K562 (cell line): ENCODE results near the gene ISYNA1. TPM values are rescaled to one million over a fixed set of nuclear protein-coding genes. Genes with fewer than 3 reads are reported as not detected.
A peak's percentile ranks its signal among the peaks of the same experiment; 100 is the strongest.

ENCODE experiments used
- AFF4 ChIP-seq: sonication (generic); formaldehyde crosslinking; IDR thresholded peaks from 2 replicates; pipeline ENCODE4 v1.8.0; 2023; ENCODE audit warnings: mild to moderate bottlenecking, missing genetic modification reagents
- ESRRA ChIP-seq: fragments of 450-650 bp; IDR thresholded peaks from 2 replicates; pipeline ENCODE4 v1.6.1; 2014; ENCODE audit warnings: low read depth, mild to moderate bottlenecking, moderate library complexity, borderline replicate concordance
- MBD2 ChIP-seq: sonication (generic); IDR thresholded peaks from 2 replicates; pipeline ENCODE4 v1.6.1; 2016; ENCODE audit warnings: low read depth, borderline replicate concordance
- MCM7 ChIP-seq, 2 experiments: fragments of 450-650 bp; IDR thresholded peaks; 2 replicates each; pipeline ENCODE4 v1.6.1; 2016 to 2018
- MLLT1 ChIP-seq, 2 experiments: fragments of 450-650 bp; IDR thresholded peaks; 2 replicates each; pipeline ENCODE4 v1.6.1; 2016
- MYC ChIP-seq, 2 experiments: fragments of 250-450 bp in 1 of 2; sonication (Bioruptor Pico) in 1 of 2; IDR thresholded peaks; 2 replicates each; pipeline versions ENCODE4 v1.5.1 to v1.6.1; 2012 to 2021; ENCODE audit warnings: low read depth in 2 of 2, borderline replicate concordance in 1 of 2, improper control_type of control experiment in 1 of 2, low read length in 1 of 2, mild to moderate bottlenecking in 1 of 2, moderate library complexity in 1 of 2
- POU5F1 ChIP-seq: fragments of 150-350 bp; IDR thresholded peaks from 2 replicates; pipeline ENCODE4 v1.6.1; 2014; ENCODE audit warnings: borderline replicate concordance, low read length, low read depth, mild to moderate bottlenecking; ENCODE audit not compliant: partially characterized antibody
- RBBP5 ChIP-seq: fragments of 200-600 bp; sonication (generic); IDR thresholded peaks from 2 replicates; pipeline ENCODE4 v1.6.1; 2012; ENCODE audit warnings: borderline replicate concordance, mild to moderate bottlenecking, low read length, control low read depth, inconsistent platforms; ENCODE audit not compliant: insufficient read depth, poor library complexity, severe bottlenecking
- SAP30 ChIP-seq: fragments of 200-600 bp; sonication (generic); IDR thresholded peaks from 2 replicates; pipeline ENCODE4 v1.6.1; 2012; ENCODE audit warnings: borderline replicate concordance, low read depth, mild to moderate bottlenecking, moderate library complexity, low read length, control low read depth, inconsistent platforms; ENCODE audit not compliant: insufficient read depth, poor library complexity, severe bottlenecking
- SIRT6 ChIP-seq: IDR thresholded peaks from one replicate; pipeline ENCODE4 v1.6.1; 2012; ENCODE audit warnings: low read depth, mild to moderate bottlenecking, control low read depth, inconsistent platforms, low read length, moderate library complexity
- SPI1 ChIP-seq: IDR thresholded peaks from 2 replicates; pipeline ENCODE4 v1.6.1; 2011; ENCODE audit warnings: low read depth, low read length, control low read depth, borderline replicate concordance
- SUPT5H ChIP-seq: fragments of 450-650 bp; IDR thresholded peaks from 2 replicates; pipeline ENCODE4 v1.6.1; 2016
- TAF7 ChIP-seq: fragments of 450-650 bp; IDR thresholded peaks from 2 replicates; pipeline ENCODE4 v1.6.1; 2016; ENCODE audit warnings: missing genetic modification characterization, missing compliant biosample characterization
- TCF3 ChIP-seq: sonication (generic); formaldehyde crosslinking; IDR thresholded peaks from 2 replicates; pipeline ENCODE4 v1.4.0; 2020; ENCODE audit warnings: mild to moderate bottlenecking, missing genetic modification reagents
- ZNF655 ChIP-seq: fragments of 250-450 bp; sonication (Bioruptor Pico); IDR thresholded peaks from 2 replicates; pipeline ENCODE4 v1.5.0; 2021
- polyA plus RNA-seq, 8 experiments: library from polyadenylated mRNA; depleted of rRNA in 4 of 8; stranded (reverse) in 5 of 8; unstranded in 3 of 8; fragments of >200 nt; fragmentation: Nextera tagmentation in 2 of 8; fragmentation: Illumina TruSeq in 1 of 8; extraction: Ambion mirVana in 2 of 8; extraction: Trizol in 1 of 8; gene quantifications; 2 replicates each; pipeline versions ENCODE4 v1.2.1 to v1.2.3, GENCODE V29; 2011 to 2014; ENCODE audit warnings: inconsistent platforms in 1 of 8, missing spikeins in 1 of 8
- total RNA-seq, 7 experiments: library from RNA; depleted of rRNA in 6 of 7; stranded (reverse); fragments of >200 nt in 6 of 7; fragmentation: Illumina TruSeq in 2 of 7; extraction: Trizol in 2 of 7; gene quantifications; 2 replicates each; pipeline versions ENCODE4 v1.2.1 to v1.2.3, GENCODE V29; 2011 to 2021; ENCODE audit warnings: low replicate concordance in 1 of 7

ISYNA1 gene
- total and polyA plus RNA-seq, 9 of the 15 experiments (the other 6 are each of a cell fraction or from before 2014, with no cell fraction given): 21.8 to 460 (median 93.2) TPM

GRCh38 chr19:18416778-18417249 lies 21.1 kb downstream of the ISYNA1 start (continued):
- TF ChIP-seq MCM7 (IDR thresholded peaks at IDR 0.05) (no peak), SIRT6 (no peak), SPI1 (no peak), RBBP5 (no peak), TAF7 (no peak), MLLT1 (IDR thresholded peaks at IDR 0.05) (no peak), POU5F1 (no peak), SAP30 (no peak), MYC (IDR thresholded peaks at IDR 0.05; ENCODE audit: low read depth, low read length) (peak; percentile 88), MYC (CRISPR knock-in tag; IDR thresholded peaks at IDR 0.05; ENCODE audit: borderline replicate concordance, low read depth) (no peak), TCF3 (CRISPR knock-in tag) (no peak), ESRRA (no peak), ZNF655 (CRISPR knock-in tag) (no peak), SUPT5H (0 out of 2 replicates have a peak, but pooled peaks have one; percentile 24), AFF4 (no peak), MBD2 (peak; percentile 34; the same call in 1 of the 2 replicates)
